GM18517 (cell line): Measurements from ENCODE around the gene CATSPERD.
A peak's percentile ranks its signal among the peaks of the same experiment; 100 is the strongest.
"Not testable (repeated sequence)": the region's sequence is repeated elsewhere in the genome, so short reads cannot be mapped to it uniquely, and the experiment has no call there.

Experiments used
- ATAC-seq: cut with Tn5 transposase; IDR thresholded peaks from one replicate; pipeline ENCODE4 v1.9.1; 2021; ENCODE audit warnings: mild to moderate bottlenecking, moderate library complexity; ENCODE audit not compliant: unreplicated experiment

CATSPERD gene

DNA sequence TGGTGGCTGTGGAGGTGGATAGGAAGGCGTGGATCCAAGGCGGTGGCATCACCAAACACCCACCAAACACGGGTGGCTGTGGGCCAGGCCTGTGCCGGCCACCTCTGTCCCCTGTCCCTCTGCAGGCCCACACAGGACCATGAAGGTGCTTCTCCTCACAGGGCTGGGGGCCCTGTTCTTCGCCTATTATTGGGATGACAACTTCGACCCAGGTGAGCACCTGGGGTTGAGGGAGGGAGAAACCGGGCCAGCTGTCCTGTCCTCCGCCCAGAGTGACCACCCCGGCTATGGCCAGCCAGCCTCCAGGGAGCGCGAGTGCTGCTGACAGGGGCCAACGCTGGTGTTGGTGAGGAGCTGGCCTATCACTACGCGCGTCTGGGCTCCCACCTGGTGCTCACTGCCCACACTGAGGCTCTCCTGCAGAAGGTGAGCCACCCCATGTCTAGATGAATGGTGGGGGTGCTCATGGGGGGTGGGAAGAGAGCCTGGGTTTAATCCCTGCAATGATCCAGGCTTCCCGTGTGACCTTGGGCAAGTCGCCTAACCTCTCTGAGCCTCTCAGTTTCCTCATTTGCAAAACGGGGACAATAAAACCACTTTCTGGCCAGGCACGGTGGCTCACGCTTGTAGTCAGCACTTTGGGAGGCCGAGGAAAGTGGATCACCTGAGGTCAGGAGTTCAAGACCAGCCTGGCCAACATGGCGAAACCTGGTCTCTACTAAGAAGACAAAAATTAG, 35.6 kb upstream of the CATSPERD start:
- no peak for ATAC-seq

DNA sequence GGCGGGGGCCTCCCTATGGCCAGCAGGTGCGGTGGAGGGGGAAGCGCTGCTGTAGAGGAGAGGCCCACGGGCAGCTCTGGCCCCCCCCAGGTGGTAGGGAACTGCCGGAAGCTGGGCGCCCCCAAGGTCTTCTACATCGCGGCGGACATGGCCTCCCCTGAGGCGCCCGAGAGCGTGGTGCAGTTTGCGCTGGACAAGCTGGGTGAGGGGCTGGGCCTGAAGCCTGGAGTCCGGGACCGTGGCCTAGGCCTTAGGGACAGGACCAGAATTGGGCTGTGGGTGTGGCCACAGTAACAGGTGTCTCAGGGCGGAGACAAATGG, 34.2 kb upstream of the CATSPERD start:
- ATAC-seq: no peak

DNA sequence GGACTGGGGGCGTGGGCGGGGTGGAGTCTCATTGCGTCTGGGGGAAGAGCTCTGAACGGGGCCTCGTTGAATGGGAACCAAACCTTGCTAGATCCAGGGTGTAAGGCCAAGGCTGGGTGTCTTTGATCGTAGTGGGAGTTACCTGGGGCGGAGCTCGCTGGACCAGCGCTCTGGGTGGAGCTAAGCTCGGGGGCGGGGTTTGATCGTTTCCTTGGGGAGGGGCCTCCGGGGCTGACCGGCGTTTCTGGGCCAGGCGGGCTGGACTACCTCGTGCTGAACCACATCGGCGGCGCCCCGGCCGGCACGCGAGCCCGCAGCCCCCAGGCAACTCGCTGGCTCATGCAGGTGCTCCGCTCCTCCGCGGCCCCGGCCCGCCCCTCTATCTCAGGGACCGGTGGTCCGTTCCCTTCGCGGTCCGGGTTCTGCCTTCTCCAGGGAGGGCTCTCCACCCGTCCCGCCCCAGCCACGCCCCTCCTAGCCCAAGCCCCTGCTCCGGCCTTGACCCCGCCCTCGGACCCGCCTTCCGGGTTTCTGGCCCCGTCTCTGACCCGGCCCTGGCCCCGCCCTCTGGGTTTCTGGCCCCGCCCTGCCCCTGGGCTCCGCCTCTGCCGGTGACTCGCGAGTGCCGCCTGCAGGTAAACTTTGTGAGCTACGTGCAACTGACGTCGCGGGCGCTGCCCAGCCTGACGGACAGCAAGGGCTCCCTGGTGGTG, 33.6 kb upstream of the CATSPERD start:
- ATAC-seq: peak; percentile 40

DNA sequence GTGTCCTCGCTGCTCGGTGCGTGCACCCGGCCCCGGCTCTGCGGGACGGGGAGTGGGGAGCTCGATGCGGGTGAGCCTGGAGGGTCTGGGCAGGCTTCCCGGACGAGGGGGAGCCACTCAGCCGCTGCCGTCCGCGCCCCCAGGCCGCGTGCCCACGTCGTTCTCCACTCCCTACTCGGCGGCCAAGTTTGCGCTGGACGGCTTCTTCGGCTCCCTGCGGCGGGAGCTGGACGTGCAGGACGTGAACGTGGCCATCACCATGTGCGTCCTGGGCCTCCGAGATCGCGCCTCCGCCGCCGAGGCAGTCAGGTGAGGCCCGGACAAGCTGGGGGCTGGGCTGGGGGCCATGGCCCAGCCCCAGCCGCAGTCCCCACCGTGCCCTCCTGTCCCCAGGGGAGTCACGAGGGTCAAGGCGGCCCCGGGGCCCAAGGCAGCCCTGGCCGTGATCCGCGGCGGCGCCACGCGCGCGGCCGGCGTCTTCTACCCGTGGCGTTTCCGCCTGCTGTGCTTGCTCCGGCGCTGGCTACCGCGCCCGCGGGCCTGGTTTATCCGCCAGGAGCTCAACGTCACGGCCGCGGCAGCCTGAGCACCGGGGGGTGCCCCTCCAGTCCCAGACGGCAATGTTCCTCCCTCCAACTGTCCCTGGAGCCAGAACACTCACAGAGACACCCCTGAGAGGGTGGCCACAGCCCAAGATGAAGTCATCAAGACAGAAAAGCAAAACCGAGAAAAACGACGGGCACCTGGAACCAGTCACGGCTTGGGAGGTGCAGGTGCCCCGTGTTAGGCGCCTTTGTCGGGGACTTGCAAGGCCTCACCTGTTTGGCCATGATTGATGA, 32.9 kb upstream of the CATSPERD start:
- ATAC-seq: no peak

DNA sequence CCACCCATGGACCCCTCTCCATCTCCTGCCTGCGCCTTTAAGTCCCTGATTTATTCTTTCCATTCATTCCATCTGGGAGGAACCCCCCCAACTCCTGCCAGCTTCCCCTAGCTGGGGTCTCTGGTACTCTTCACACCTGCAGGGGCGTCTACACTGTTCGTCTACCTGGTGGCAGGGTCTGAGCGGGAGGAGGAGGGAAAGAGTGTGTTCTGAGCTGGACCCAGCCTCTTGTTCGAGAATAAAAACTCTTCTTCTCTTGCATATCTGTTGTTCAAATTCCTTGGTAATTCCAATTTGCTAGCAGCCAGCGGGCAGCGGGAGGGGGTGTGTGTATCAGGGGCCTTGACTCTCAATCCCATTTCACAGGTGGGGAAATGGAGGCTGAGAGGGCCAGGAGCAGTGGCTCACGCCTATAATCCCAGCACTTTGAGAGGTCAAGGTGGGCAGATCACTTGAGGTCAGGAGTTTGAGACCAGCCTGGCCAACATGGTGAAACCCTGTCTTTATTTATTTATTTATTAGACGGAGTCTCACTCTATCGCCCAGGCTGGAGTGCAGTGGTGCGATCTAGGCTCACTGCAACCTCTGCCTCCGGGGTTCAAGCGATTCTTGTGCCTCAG, 32.1 kb upstream of the CATSPERD start:
- not testable (repeated sequence) for ATAC-seq

DNA sequence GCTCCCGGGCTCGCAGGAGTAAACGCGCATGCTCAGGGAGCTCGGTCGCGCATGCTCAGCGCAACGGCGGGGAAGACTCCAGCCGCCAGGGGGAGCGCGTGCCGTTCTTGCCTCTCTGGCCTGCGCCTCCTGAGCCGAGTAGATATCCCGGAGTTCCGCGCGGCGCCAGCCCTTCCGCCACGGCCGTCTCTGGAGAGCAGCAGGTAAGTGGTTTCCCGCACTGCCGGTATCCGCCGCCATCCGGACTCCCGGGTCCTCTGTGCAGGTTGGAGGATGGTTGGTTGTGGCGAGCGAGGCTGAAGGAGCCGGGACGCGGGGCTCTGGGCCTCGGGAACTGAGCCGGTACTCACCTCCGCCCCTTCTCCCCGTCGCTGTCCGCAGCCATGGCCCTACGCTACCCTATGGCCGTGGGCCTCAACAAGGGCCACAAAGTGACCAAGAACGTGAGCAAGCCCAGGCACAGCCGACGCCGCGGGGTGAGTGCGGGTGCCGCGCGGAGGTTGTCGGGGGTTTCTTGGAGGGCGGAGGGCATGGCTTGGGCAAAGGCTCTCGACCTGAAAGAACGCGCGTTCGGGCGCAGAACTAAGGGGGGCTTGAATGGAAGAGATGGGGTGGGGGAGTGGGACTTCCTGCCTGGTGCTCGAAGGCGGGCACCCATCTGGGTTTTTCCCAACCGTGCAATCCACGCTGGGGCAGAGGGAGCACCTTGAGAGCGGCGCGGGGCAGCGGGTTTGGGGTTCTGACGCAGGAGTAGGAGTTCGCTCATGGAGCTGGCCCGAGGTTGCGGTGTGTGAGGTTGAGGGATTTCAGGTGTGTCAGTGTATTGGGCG, 30.1 kb upstream of the CATSPERD start, which contains the start of gene RPL36:
Gene RPL36 (plus strand): TSS at position 171 of the 830 bp plus-strand sequence. CDS start 213 bp downstream, at position 384.
- peak; percentile 35 for ATAC-seq

DNA sequence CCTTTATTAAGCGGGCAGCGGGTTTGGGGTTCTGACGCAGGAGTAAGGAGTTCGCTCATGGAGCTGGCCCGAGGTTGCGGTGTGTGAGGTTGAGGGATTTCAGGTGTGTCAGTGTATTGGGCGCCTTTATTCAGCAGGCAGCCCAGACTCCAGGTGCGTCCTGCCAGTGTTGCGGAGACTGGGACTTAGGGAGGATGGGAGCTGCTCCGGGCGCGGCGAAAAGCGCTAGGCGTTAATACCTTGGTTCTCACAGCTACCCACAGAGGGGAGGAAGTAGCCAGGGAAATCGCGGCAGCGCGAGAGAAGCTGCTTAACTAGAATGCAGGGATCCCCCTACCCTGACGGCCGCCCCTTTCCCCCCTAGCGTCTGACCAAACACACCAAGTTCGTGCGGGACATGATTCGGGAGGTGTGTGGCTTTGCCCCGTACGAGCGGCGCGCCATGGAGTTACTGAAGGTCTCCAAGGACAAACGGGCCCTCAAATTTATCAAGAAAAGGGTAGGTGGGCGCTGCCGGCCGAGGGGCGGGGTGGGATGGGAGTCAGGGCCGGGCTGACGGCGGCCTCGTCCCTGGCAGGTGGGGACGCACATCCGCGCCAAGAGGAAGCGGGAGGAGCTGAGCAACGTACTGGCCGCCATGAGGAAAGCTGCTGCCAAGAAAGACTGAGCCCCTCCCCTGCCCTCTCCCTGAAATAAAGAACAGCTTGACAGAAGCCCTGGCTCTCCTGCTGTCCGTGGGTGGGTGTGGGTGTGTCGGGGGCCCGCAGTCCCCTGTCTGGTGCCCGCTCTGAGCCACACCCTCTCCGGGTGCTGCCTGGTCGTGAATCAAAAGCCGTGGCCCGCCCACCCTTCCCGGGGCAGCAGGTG, 29.2 kb upstream of the CATSPERD start:
- ATAC-seq: no peak

DNA sequence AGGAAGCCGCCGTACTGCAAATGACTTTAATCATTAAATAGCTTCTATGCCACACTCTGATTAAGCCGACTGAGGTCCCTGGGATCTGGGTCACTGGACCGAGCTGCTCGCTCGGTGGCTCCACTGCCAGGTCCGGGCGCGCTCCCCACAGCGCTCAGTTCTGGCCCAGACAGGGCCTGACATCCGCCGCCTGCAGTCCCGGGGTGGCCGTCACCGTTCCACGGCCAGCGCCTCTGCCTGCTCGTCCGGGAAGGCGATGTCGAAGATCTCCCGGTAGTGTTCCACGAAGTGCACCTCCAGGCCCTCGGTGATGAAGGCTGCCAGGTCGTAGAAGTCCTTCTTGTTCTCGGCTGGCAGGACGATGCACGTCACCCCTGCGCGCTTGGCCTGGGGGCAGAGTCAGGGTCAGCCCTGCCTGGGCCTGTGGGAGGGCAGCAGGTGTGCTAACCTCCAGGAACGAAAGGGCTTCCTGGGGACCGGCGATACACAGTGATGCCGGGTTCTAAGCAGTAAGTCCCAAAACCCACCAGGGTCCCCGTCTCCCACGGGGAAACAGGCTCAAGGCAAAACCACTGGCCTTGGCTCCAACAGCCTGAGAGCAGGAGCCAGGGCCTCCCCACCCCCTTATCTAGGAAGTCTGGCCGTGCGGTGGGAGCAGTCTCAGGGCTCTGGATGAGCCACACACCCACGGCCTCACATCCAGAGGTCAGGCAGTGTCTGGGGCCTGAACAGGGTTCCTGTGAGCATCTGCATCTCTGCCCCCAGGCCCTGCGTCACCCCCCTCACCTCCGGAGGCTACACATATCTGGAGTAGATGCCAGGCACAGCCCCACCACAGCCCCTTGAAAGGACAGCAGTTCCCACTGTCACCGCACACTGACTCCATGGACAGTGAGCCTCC, 28.4 kb upstream of the CATSPERD start:
- ATAC-seq: no peak

DNA sequence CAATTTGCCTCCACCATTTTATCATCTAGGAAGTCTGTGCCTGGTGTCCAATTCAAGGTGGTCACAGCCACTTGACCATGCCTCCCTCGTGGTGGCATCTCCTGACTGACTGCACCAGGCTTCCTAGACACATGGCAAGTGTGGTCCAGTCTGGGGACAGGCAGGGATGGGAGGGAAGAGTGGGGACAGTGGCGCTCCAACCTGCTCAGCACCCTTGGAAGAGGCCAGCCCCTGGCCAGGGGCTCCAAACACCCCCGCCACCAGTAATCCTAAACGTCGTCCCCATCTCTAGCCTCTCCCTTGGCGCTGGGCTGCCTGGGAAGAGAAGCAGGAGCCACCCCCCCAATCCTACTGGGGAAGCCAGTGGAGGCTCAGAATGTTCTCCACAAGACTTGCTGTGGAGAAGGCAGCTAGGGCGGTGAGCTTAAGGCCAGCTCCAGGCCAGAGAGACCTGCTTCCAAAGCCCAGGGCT, 27.7 kb upstream of the CATSPERD start:
- no peak for ATAC-seq

DNA sequence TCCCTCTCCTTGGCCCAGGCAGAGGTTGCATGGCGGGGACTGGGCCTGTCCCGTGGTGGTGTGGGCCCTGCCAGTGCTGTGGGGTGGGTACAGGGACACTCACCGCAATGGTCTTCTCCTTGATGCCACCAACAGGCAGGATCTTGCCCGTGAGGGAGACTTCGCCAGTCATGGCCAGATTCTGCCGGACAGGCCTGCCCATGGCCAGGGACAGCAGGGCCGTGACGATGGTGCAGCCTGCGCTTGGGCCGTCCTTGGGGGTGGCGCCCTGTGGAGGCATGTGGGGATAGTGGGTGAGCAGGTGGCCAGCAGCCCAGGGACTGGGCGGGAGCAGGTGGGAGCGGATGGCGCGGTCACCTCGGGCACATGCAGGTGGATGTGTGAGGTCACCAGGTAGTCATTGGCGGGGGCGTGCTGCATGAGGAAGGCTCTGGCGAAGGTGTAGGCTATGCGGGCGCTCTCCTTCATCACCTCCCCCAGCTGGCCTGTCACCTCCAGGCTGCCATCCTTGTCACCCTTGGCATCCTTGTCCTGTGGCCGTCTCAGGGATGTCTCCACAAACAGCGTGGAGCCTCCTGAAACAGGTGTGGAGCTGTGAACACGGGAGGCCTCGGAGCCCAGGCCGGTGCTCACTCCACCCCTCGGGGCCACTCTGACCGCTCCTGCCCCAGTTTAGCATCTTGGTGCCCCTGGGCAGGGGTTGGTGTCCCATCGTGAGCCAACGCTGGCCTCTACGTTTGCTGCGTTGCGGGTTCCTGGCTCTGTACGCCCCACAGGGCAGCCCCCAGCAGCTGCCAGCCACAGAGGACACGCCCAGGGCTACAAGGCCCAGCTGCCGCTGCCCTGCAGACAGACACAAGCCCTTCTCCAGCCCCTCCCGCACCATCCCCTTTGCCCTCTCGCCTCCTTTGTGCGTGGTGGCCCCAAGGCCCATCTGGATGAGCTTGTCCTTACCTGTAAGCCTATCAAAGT, 27.0 kb upstream of the CATSPERD start:
- ATAC-seq: no peak

DNA sequence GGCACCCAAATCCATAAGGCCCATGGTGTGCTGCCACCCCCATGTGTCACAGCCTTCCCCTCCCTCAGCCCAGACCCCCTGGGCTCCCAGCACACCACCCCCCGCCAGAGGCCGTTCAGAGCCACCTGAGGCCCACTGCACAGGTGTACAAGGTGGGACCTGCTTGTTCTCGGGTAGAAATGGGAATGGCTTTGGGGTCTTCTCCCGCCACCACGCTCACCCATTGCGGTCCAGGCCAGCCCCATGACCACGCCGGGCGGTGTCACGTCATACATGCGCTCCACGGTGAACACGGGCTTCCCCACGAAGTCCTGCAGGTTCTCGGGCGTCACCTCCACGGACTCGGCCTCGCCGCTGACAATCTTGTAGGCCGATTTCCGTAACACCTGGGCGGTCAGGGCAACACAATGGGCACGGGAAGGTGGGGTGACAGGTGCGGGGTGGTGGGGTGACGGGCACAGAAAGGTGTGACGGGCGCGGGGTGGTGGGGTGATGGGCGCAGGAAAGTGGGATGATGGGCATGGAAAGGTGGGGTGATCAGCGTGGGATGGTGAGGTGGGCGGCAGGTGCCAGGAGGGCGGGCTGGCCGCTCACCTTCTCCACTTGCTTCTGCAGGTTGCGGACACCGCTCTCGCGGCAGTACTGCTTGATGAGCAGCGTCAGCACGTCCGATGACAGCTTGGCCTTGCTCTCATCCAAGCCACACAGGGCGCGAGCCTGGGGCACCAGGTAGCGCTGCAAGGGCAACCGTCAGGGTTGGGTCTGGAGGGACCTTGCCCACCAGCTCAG, 26.1 kb upstream of the CATSPERD start:
- no peak for ATAC-seq

DNA sequence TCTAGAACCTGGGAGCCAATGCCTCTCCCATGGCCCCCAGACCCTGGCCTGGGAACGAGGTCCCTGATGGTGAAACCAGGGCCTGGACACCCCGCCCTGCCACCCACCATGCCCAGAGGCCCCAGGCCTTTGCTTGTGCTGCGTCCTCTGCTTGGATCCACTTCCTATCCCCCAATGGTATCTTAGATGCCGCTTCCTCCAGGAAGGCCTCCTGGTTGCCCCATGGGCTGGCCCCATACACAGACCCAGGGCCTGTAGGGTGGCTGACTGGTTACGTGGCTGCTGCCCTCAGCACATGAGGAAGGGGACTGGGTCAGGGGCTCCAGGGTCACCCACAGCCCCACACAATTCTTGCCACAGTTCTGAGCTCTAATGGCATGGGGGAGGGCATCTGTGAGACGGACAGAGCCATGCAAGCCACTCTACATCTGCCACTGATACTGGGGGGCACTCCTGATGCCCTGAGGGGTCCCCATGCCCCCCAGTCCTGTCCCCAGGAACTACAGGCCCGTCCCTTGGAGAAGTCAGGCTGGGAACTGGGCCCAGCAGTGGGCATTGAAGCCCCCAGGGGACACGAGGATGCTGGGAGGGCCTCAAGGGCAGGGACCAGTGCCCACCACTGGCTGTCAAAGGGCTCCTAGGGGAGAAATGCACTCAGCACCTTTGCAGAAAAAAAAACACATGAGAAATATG, 25.3 kb upstream of the CATSPERD start:
- ATAC-seq: no peak

DNA sequence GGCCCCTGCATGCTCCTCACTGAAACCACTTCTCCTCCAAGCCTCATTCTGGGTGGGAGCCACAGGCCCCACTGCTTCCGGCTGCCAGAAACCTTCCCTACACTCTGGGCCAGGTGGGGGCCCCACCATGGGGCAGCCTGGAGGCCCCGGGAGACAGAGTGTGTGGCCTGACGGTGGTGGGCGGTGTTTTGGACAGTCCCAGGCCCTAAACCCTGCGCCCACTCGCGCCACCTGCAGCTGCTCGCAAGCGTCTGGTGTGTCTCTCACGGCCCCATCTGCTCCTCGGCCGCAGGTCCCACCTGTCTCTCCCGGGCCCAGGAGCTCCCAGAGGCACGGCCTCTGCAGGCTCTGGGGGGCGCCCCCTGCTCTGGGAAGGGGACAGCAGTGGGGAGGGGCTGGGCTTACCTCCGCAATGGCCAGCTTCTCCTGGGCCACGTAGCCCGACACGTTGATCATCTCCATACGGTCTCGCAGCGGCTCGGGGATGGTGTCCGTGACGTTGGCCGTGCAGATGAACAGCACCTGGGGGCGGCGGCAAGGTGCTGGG, 24.7 kb upstream of the CATSPERD start:
- ATAC-seq: no peak

DNA sequence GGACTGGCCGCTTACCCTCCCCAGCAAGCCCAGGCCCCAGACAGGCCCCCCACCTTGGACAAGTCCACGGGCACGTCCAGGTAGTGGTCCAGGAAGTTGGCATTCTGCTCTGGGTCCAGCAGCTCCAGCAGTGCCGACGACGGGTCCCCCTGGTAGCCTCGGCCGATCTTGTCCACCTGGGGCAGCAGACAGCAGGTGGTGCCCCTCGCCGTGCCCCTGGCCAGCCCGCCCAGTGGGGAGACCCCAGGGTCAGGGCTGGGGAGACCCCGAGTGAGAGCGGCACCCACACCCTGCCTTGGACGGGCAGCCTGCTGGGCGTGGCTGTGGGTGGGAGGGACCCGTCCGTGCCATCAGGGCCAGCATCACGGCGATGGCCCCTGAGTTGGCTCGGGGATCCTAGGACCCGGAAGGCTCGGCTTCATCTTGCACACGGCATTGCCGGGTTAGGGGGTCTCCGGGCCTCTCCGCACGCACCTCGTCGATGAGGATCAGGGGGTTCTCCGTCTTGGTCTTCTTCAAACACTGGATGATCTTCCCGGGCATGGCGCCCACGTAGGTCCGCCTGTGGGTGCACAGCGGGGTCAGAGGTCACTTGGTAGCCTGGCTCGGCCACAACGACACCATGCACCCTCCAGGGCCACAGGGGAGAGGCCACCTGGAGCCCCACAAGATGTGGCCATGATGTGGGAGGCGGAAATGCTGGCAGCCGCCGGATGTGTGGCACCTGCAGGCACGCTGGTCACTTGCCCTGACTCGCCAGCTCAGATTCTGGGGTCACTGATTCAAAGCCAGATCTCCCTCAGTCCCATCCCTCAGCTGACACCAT, 24.0 kb upstream of the CATSPERD start:
- ATAC-seq: no peak
